HepG2 (cell line): ENCODE measurements around the gene STYX. TPM values are rescaled to one million over a fixed set of nuclear protein-coding genes. Genes with fewer than 3 reads are reported as not detected.

Experiments used
- ELF3 ChIP-seq: IDR thresholded peaks from 2 replicates; pipeline ENCODE4 v1.6.1; 2016; ENCODE audit warnings: missing genetic modification reagents, missing compliant biosample characterization
- FLYWCH1 ChIP-seq: sonication (generic); formaldehyde crosslinking; IDR thresholded peaks from 2 replicates; pipeline ENCODE4 v1.8.1; 2023; ENCODE audit warnings: mild to moderate bottlenecking, missing genetic modification reagents
- IKZF1 ChIP-seq: fragments of 450-650 bp; IDR thresholded peaks from 2 replicates; pipeline ENCODE4 v1.7.1; 2016
- MAFF ChIP-seq: IDR thresholded peaks from 2 replicates; pipeline ENCODE4 v1.6.1; 2011; ENCODE audit warnings: low read depth, low read length, improper control_type of control experiment
- MED1 ChIP-seq: sonication (generic); formaldehyde crosslinking; IDR thresholded peaks from 2 replicates; pipeline ENCODE4 v1.4.0; 2020; ENCODE audit warnings: missing genetic modification reagents
- MTF2 ChIP-seq: sonication (generic); formaldehyde crosslinking; IDR thresholded peaks from 2 replicates; pipeline ENCODE4 v1.5.0; 2020; ENCODE audit warnings: missing genetic modification reagents, borderline replicate concordance
- PATZ1 ChIP-seq: sonication (generic); formaldehyde crosslinking; IDR thresholded peaks from 2 replicates; pipeline ENCODE4 v1.4.0; 2020; ENCODE audit warnings: missing genetic modification reagents
- SNAPC4 ChIP-seq: sonication (generic); formaldehyde crosslinking; IDR thresholded peaks from 2 replicates; pipeline ENCODE4 v1.4.0; 2020; ENCODE audit warnings: mild to moderate bottlenecking, missing genetic modification reagents
- TAF1 ChIP-seq: sonication (generic); formaldehyde crosslinking; IDR thresholded peaks from 2 replicates; pipeline ENCODE4 v1.4.0; 2020; ENCODE audit warnings: missing genetic modification reagents
- TIGD3 ChIP-seq: sonication (generic); formaldehyde crosslinking; IDR thresholded peaks from 2 replicates; pipeline ENCODE4 v1.5.1; 2020; ENCODE audit warnings: mild to moderate bottlenecking, missing genetic modification reagents, borderline replicate concordance
- ZFP41 ChIP-seq: sonication (generic); formaldehyde crosslinking; IDR thresholded peaks from 2 replicates; pipeline ENCODE4 v1.4.0; 2020; ENCODE audit warnings: mild to moderate bottlenecking, missing genetic modification reagents, borderline replicate concordance
- ZNF275 ChIP-seq: sonication (generic); formaldehyde crosslinking; IDR thresholded peaks from 2 replicates; pipeline ENCODE4 v1.8.0; 2022; ENCODE audit warnings: missing genetic modification reagents, mild to moderate bottlenecking, inconsistent platforms, borderline replicate concordance
- ZNF333 ChIP-seq: sonication (generic); formaldehyde crosslinking; IDR thresholded peaks from 2 replicates; pipeline ENCODE4 v1.4.0; 2020; ENCODE audit warnings: mild to moderate bottlenecking, missing genetic modification reagents, borderline replicate concordance
- ZNF432 ChIP-seq: sonication (generic); formaldehyde crosslinking; IDR thresholded peaks from 2 replicates; pipeline ENCODE4 v1.5.0; 2020; ENCODE audit warnings: missing genetic modification reagents, mild to moderate bottlenecking, borderline replicate concordance
- ZNF644 ChIP-seq: IDR thresholded peaks from 2 replicates; pipeline ENCODE4 v1.6.1; 2016; ENCODE audit warnings: low read depth
- ZSCAN9 ChIP-seq: IDR thresholded peaks from 2 replicates; pipeline ENCODE4 v1.6.1; 2016; ENCODE audit warnings: borderline replicate concordance
- polyA plus RNA-seq, 8 experiments: library from polyadenylated mRNA; depleted of rRNA in 3 of 8; stranded (reverse) in 7 of 8; unstranded in 1 of 8; fragments of >200 nt; fragmentation: Illumina TruSeq in 4 of 8; extraction: Trizol in 4 of 8; gene quantifications; 2 replicates each; pipeline versions ENCODE4 v1.2.1 to v1.2.3, GENCODE V29; 2011 to 2016; ENCODE audit warnings: low read depth in 4 of 8, missing spikeins in 1 of 8, mixed read lengths in 1 of 8; ENCODE audit not compliant: insufficient read depth in 1 of 8
- total RNA-seq, 5 experiments: library from RNA; depleted of rRNA; stranded (reverse); fragments of >200 nt; fragmentation: Illumina TruSeq; extraction: Trizol; gene quantifications; 2 replicates each; pipeline ENCODE4 v1.2.3, GENCODE V29; 2016; ENCODE audit warnings: low read depth in 1 of 5

Gene STYX
- total and polyA plus RNA-seq, 2 of the 13 experiments (the other 11 are each of a cell fraction or from before 2014, with no cell fraction given), result 6.6 to 10.9 TPM

GRCh38 chr14:52791223-52792096 is 61.5 kb downstream of the STYX start, which contains the start of gene GNPNAT1 (continued):
- TF ChIP-seq SNAPC4 (CRISPR knock-in tag), result 0 out of 2 replicates have a peak, but pooled peaks have one; percentile 44
- peak; percentile 70 for TF ChIP-seq PATZ1 (CRISPR knock-in tag)
- peak; percentile 66; the same call in 1 of the 2 replicates for TF ChIP-seq ZSCAN9 (CRISPR knock-in tag)
- 0 out of 2 replicates have a peak, but pooled peaks have one; percentile 21 for TF ChIP-seq ZNF333 (CRISPR knock-in tag)
- no peak; the same call in 1 of the 2 replicates for TF ChIP-seq TIGD3 (CRISPR knock-in tag)
- no peak for TF ChIP-seq ELF3 (CRISPR knock-in tag)
- peak; percentile 70; the same call in 1 of the 2 replicates for TF ChIP-seq ZFP41
- TF ChIP-seq ZNF432, result no peak
- no peak for TF ChIP-seq MAFF
- peak; percentile 92 for TF ChIP-seq TAF1 (CRISPR knock-in tag)
- TF ChIP-seq MTF2 (CRISPR knock-in tag), result no peak
- peak; percentile 61; the same call in 1 of the 2 replicates for TF ChIP-seq MED1 (CRISPR knock-in tag)
- TF ChIP-seq IKZF1, result no peak
- peak; percentile 63 for TF ChIP-seq ZNF275 (CRISPR knock-in tag)
- no peak for TF ChIP-seq ZNF644 (CRISPR knock-in tag)
- peak; percentile 27; the same call in 1 of the 2 replicates for TF ChIP-seq FLYWCH1 (CRISPR knock-in tag)
